IPS DF 4.7 (cell line): ENCODE results near the gene SCARB2.

Experiments used
- DNase-seq: peaks from one replicate; pipeline ENCODE4 v3.0.0-alpha.2; 2013; ENCODE audit warnings: low spot score; ENCODE audit errors: extremely low read depth

Gene SCARB2

DNA sequence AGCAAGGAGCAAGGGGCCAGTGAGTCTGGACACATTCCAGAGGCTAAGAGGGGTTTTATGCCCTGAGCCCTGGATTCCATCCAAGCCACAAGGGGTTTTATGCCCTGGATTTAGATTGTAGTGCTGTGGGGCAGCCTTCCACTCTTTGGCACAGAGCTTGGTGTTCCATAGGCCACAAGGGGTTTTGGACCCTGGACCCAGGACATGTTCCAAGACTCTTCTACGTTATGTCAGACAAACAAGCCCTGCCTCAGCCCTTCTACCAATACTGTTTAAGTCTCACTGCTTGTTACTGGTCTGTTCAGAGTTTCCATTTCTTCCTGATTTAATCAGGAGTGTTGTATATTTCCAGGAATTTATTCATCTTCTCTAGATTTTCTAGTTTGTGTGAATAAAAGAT lies 12.8 kb upstream of the SCARB2 start:
- DNase-seq, result no peak

DNA sequence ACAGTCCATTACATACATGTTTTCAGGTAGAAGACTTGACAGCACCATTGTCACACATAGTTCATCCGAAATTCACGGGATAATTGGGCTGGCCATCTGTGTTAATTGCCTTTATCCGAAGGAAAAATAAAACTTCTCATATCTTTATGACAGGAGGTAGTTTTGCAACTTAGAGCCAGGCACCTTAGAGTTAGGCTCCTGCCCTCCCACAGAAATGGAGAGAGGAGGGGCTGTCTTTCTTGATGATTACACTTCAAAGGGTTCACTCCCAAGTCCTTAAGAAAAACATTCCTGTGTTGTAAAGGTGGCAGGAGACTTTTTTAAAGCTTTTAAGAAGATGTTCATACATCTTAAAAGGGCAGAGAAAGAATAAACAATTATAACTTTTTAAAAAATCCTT lies 10.5 kb upstream of the SCARB2 start:
- DNase-seq, result no peak

- DNase-seq, result no peak
These were observed 5.9 kb upstream of the SCARB2 start for GRCh38 chr4:76219299-76220055.

- no peak for DNase-seq
These were observed 3.6 kb upstream of the SCARB2 start for GRCh38 chr4:76216975-76217814.

DNA sequence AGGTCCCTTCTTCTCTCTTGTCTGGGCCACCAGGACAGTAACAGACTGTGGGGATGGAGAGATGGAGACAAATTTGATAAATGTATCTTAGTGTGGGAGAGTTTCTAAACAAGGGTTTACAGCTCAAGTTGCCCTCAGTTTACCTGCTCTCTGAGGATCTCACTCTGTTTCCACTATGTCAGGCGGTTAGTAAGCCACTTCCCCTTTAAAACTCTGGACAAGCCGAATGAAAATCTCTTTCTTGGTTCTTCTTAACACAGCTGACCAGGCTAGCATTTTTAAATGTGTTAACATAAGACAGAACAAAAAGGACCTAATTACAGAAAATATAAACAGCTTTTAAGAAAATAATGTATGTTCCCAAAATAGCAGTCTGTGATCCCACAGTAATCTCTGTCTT lies 2.9 kb upstream of the SCARB2 start:
- DNase-seq, result no peak

DNA sequence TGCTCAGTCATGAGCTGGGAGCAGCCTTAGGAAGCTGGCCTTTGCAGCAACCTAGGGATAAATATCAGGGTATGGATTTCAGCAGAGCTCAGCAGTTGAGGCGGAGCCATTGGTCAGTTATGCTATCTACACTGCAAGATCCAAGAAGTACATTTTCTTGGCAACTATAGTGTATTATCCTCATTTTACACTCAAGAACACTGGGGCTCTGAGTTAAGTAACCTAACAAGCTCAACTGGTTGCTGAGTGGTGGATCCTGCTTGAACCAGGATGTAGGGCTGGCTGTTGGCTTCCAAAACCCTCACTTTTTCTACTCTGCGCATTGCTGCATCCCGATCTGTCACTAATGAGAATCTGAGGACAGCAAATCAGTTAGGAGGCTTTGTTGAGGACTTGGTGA lies 1.5 kb upstream of the SCARB2 start:
- DNase-seq, result no peak

GRCh38 chr4:76214177-76214675 lies 602 bp upstream of the SCARB2 start:
- no peak for DNase-seq

DNA sequence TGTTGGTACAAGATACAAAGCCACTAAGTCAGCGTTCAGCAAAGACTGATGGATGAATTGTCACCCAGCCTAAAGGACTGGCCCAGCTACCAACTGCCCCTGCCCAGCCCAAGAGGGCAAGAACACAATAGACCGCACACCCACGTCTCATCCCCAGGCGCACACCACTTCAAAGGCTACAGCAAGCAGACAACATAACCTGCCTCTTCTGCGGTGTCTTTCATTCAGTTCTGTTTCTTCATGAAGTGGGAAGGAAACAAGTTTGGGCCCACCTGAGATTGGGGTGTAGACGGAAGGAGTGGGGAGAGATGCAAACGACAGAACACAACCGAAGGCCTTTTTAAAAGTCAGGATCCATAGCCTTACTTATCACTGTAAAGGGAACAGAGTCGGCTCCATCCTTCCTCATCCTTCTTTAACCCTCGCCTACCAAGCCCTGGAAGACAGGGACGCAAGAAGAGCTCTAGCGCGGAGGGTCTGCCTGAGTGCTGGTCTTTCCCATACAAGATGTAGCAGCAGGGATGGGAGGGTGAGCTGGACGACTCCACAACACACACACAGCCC lies 691 bp downstream of the SCARB2 start:
- no peak for DNase-seq

DNA sequence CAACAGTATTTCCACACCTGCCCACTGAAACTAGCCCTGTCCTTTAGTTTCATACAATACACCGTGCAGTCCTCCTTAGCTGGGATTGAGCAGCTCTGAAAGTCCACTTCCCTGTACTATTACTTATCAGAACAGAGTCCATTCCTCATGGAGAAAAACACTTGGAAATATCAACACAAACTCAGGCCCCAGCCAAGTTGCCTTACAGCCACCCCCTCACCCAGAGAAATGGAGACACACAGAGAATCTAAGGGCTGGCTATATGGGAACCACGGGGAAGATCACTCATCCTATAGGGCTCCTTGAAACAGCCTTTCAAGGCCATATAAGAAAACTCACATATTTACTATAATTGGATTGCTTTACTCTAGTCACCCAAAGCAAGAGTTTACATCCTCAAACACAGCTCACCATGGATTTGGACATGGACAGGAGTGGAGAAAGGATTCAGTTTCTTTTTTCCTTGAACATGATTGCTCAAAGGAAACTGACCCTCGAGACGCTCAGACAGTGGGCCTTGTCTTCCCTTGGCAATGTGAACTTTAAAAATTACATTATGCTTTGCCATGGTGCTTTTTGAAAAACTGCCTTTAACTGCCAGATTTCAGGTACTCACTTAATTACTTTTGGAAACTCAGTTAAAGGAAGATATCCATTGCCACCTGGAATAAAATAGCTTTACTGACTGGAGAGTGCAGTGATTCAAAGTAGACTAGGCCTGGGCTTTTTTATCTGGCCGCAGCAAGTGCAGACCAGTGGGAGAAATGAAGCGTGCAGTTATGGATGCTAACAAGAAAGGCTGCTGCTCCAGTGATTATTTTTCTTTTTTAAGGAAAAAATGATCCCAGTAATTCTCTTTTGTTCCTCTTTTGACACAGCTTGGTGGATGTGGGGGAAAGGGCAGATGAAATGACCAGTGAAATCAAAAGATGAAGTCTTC lies 1.6 kb downstream of the SCARB2 start:
- no peak for DNase-seq

- DNase-seq, result no peak
These were observed 3.2 kb downstream of the SCARB2 start for GRCh38 chr4:76210452-76210851.

- DNase-seq, result no peak
These were observed 3.7 kb downstream of the SCARB2 start for GRCh38 chr4:76209881-76210280.

DNA sequence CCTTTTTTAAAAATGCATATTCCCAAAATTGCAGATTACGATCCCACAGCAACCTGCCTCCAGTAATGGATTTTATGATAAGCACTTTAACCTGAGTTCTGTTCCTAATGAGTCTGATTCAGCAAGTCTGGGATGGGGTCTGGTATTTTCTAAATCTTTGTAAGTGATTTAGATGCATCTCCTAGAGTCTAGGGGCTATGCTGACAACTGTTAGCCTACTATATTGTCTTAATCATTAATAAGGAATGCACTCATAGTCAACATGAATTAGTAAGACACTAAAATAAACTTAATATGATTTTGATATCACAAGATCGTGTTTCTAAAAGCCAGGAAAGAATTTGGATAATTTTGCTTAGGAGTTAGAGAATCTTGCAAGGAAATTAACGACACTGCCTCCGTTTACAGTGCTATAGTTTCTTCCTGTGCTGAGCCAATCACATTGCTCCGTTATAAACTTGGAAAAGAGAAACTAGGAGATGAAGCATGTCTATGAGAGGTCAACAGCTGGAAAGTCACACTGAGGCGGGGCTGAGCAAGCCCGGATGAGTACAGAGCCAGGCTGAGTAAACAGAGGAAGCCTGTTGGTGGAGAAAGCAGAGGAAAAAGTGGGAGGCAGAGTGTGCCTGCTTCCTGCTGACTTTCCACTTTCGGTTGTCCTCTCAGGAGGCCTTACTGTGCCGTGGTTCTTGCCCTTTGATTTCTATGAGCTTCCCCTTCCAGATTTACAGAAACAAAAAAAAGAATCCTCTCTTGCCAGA lies 5.4 kb downstream of the SCARB2 start:
- no peak for DNase-seq

GRCh38 chr4:76207549-76207948 lies 6.1 kb downstream of the SCARB2 start:
- DNase-seq, result no peak

DNA sequence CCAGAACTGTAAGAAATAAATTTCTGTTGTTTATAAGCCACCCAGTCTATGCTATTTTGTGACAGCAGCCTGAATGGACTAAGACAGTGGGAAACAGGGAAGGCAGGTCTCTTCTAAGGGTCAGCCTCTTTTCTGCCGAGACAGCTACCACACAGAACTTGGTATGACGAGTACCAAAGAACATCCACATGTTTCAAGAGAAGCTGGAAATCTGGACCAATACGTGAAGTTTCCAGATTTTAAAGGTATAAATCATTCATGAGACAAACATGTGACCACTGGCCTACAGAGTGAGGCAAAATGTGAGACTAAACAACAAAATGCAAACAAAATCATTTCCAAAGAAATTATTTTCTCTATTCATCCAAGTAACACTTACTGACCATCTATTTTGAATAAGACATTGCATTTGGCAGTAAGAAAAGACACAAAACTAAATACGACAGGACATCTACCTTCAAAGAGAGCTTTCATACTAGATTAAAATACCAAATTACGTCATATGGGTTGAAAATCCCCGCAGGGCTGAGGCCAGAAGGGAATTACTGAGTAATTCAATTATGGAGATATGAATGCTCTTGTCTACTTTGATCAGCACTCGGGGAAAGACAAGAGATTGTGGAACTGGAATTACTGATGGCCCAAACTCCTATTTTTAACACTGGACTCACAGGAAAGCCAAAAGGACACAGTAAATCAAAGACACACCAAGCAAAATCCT lies 7.2 kb downstream of the SCARB2 start:
- no peak for DNase-seq

DNA sequence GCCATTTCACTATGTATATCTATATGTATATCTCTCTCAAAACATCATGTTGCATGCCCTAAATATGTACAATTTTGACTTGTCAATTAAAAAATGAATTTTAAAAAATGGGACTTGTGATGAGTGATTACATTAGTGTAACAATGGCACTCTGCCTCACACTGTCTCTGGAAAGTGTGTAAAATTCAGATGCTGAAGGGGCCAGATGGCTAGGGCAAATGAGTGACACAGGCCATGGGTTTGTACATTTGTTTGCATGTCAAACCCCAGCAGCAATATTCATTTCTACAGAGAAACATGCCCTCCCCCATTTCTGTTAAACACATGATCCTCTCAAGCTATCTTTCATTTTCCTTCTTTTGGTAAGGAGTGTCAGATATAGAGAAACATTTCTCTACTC lies 8.1 kb downstream of the SCARB2 start:
- DNase-seq, result no peak

DNA sequence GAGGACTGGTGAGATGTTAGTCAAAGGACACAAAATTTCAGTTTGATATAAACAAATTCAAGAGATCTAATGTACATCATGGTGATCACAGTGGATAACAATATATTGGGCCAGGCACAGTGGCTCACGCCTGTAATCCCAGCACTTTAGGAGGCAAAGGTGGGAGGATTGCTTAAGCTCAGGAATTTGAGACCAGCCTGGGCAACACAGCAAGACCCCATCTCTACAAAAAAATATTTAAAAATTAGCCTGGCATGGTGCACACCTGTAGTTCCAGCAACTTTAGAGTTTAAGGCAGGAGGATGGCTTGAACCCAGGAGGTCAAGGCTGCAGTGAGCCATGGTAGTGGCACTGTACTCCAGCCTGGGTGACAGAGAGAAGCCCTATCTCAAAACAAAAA lies 8.7 kb downstream of the SCARB2 start:
- DNase-seq, result no peak

- DNase-seq, result no peak
These were observed 10.1 kb downstream of the SCARB2 start for GRCh38 chr4:76203541-76203940.

DNA sequence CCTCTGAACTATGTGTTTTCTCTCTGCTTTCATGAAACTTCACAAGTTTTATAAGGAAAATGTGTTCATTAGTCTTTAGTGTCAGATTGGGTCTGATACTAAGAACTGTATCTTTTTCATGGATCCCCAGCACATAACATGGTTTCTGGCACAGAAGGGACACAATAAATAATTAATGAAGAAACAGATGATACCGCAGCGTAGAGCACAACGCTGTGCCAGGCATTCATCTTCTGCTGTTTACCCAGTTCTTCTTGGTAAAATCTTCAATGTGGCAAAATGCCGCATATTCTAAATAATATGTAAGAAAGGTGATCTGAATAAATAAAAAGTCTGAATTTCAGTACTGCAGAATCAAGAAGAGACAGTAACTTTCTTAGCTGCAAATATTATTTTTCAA lies 12.3 kb downstream of the SCARB2 start:
- no peak for DNase-seq

DNA sequence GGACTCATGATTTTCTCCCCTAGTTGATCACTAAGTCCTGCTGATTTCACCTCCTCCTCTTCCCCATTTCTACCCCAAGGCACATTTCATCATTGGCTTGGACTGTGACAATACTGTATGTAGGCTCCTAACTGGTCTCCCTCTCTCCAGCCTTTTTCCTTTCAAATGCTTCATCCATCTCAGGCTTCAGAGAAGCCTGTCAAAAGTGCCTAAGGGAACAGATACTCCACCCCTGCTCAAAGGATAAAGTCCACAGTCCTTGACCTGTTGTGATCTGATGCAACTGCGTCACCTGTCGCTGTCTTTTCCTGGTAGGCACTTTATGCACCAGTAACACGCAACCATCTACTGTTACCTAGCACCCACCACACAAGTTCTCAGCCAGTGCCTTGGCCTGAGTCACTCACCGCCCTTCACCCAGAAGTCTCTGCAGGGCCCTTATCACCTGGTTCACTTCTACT lies 12.8 kb downstream of the SCARB2 start:
- no peak for DNase-seq
